NCI-H1105 (cell line): ENCODE measurements around the gene ERI3.

Experiments used
- DNase-seq: peaks from one replicate; lab custom pipeline; 2025; lab: John Stamatoyannopoulos, UW

ERI3 gene

DNA sequence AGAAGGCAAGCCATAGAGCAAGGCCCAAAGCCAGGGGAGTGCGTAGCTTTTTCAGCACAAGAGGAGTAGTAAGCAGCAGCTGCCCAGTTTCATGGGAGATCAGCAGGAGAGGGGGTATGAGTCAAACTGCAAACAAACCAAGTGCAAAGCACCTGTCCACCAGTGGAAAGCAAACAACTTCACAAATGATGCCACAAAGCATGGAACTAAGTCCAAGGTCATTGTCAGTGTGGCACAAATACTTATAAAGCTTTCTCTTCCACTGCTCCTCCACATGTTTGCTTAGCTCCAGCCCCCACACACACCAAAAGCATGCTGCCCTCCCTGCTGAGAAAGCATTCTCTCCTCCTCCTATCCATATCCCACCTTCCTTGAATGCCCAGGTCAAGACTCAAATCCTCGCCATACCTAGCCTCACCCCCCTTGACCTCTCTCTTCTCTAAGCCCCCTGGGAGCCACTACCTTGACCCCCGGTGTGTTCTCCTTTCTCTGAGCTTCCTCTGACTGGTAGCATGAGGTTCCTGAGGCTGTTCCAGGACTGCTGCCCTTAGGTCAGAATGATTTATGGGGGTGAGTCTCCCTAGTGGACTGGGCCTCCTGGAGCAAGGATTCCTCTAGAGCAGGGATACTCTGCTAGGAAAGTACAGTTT lies 71.4 kb downstream of the ERI3 start:
- DNase-seq: no peak

DNA sequence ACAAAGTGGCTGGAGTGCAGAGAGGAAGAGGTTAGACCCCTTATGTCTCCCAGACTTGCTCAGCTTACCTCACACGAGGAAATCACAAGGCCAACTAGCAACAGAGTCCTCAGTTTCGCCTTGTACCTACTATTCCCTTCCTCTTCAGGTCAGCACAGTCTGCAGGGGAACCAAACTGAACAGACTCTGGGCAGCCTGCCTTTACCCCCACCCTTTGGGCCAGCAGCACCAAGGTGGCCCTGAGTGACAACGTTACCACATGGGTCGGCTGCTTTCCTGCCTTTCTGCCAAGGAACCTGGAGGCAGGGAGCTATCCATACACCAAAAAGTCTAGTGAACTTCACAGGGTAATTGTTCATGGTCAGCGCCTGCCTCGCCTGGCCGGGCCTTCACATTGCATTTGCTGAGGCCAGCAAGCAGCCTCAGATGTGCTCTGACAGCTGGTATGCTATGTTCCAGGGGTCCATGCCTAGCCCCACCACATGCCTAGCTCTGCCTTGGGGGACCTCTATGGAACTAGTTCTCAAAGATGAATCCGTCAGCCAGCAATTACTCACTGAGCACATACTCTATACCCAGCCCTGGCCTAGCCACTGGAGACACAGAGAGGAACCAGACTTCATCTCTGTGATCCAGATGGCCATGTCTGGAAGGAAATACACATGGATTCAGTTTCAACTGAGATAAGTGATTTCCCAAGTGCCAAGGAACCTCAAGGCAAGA lies 72.2 kb downstream of the ERI3 start:
- DNase-seq: no peak

DNA sequence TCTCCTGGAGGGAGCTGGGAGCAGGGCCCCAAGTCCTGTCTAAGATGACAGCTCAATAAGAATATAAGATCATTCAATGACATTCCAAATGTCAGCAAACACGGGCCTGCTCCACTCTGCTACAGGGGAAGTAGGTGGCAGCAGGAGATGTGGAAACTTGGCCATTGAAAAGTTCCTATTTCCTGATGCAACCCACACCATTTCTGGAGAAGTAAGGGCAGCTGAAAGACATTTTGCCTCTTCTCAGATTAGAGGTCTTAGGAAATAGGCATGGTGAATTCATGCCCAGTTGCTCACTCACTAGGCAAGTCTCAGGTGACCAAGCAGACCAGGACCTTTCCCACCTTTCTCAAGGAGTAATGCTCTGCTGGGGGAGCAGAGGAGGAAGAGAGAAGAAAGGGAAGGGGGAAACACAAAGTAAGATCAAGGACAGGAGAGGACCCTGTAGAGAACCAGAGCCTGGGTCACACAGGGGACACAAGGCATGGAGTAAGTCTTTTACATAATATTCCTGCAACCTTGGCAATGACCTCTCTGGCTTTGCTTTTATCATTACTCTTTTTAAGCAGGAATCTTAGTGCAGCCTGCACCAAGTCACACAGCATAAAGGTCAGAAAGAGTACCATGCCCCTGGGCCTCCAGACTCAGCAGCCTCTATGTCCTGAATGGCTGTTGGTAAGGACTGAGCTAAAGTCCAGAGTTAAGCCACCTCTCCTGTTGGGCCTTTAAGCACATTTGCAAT lies 72.9 kb downstream of the ERI3 start:
- DNase-seq: no peak

DNA sequence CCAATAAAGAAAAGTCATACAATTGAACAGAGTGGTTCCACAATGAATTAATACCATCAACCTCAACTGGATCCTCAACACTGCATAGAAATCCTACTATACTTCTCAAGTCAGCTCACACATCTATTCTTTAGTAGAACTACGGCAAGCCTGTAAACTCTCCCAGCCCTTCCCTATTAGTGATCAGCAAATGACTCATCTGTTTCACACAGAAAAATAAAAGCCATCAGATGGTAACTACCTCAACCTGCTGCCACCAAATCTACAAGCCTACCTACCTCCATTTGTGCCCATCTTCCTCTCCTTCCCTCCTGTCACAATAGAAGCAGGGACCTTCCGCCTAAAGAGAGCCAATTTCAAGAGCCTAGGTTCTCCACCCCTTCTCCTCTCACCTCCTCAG lies 78.2 kb downstream of the ERI3 start:
- no peak for DNase-seq

DNA sequence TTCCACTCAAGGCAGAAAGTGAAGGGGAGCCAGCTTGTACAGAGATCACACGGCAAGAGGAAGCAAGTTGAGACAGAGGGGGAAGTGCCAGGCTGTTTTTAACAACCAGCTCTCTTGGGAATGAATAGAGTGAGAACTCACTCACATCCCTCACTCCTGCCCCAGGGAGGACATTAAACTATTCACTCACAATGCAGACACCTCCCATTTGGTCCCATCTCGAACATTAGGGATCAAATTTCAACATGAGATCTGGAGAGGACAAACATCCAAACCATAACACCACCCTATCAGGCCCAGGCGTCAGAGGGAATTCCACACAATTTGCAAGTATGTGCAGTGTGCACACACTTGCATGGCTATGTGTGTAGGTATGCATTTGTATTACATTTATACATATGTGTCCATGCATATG lies 79.1 kb downstream of the ERI3 start:
- no peak for DNase-seq

DNA sequence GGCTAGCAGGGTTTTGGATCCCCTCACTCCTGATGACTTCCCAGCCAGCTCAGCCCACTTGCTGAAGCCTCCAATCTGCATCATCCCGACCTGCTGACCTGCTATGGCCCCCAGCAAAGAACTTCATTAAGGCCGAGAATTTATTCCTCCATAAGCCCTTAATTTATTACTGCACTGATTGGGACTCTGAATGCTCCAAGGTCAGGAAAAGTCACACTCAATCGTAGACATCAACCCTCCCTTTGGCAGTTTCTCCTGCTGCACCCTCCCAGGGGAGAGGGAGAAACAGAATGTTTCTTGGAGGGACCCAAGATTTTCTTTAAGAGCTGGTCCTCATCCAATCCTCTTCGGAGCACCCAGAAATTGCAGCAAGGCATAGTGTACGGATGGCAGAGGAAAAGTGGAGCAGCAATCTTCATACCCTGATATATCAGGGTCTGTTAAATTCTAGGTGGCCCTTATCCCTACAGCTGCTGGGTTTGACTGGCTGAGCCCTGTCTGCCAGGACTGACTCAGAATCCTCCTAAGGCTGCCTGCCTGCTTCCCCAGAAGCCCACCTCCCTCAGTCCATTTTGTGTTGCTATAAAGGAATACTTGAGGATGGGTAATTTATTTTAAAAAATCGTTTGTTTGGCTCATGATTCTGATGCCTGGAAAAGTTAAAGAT lies 79.6 kb downstream of the ERI3 start:
- no peak for DNase-seq

DNA sequence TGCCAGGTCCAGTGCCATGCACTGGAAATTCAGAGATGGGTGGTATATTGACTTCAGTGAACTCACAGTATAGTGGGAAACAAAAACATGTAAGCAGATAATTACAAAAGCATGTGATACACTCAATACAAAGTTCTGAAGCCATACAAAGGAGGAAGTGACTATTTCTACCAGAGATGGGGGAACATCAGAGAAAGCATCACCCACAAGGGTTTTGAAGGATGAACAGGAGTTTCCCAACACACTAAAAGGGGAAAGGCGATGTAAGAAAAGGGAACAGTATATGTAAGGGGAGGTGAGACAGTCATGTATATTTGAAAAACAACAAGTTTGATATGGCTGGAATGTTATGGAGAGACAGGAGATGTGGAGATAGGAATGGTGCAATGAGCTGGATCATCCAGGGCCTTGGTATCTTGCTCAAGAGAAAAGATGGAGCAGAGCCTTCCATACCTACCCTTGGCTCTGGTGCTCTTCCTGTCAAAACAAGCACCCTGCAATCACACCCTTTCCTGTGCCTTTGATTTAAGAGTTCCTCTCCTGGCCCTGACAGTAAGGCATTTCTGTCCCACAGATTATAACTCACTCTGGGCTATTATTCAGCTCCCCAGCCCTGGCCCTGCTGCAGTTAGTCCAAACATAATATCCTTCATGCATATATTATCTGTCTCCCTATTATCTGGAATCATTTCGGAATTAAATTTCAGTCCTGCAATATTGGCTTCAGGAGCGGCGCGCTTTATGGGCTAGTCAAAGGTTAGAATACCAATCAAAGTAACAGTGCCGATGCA lies 81.3 kb downstream of the ERI3 start:
- DNase-seq: no peak

DNA sequence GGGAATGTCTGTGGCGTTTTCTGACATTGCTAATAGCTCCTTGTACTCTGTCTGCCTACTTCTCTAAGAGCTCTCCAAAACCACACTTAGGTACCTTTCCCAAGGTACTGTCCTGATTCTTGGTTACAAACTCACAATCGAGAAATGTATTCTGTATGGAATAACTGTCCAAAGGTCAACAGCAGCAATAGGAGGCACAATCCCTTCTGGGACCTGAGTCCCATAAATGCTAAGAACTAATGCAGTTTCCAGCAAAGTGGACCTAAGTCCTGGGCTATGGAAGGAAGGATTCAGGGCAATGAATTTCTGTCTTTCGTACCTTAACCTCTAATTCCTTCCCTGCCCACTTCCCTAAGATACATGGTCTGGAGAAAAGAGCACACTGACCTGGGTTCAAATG lies 82.1 kb downstream of the ERI3 start:
- no peak for DNase-seq

DNA sequence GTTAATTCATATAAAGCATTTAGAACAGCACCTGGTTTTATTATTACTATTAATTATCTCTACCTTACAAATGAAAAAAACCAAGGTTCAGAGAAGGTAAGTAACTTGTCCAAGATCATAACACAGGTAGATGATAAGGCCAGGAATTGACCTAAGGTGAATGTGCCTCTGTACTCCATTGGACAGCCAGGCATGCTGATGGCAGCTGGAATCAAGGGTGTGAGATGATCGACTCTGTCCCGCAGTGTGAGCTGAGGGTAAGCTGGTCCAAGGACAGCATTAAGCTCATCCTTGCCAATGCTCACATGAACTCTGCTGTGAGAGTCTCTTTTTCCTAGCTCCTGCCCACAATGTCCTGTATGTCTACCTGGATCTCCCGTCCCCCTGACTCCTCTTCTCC lies 83.4 kb downstream of the ERI3 start:
- DNase-seq: no peak

DNA sequence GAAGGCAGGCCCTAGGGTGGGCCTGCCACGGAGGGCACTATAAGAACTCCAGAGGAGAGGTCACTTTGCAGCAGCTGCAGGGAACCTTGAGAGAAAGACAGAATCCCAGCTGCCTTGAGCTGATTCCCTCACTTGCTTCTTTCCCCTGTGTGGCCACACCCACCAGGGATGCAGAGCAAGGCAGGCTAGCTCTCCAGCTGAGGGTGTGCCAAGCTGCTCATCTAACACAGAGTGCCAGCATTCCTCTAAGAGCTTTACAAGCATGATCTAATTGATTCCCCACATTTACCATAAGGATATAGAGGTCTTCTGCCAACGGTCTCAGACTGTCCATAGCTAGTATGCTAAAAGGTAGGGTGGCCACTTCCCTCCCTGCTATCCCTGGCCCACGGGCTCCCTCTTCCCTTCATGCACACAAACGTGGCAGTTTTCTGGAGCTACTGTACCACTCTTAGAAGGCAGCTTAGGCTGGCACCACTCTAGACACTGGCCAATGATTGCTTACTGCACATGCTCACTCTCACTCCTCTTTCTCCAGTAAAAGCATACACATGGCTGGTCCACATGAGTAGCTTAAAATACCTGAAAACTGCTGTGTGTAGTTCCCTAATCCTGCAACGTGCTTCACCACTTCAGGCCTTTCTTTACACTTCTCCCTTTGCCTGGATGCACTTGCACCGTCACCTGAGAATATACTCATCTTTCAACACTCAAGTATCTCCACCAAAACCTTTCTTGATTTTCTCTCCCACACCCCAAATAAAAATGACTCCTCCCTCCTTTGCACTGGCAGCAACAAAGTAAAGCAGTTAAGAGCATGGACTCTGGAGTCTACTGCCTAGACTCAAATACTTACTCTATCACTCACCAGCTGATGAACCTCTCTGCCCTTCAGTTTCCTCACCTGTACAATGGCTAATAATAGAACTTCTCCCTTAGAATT lies 84.1 kb downstream of the ERI3 start:
- DNase-seq: no peak

DNA sequence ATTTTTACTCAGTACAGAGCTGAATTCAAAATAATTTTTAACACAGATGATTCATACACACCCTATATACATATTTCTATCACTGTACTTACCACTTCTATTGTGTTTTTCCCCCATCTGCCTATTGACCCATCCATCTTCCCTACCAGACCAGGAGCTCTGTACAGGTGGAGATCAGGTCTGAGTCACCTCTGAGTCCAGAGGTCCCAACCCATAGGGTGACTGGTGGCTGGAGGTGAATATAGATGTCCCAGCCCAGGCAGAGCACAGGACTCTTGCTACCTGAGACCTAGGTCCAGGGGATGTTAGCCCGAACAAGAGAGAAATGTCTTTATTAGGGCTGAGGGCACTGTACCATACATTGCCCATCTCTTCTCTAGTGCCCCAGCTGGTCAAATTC lies 87.0 kb downstream of the ERI3 start:
- no peak for DNase-seq

DNA sequence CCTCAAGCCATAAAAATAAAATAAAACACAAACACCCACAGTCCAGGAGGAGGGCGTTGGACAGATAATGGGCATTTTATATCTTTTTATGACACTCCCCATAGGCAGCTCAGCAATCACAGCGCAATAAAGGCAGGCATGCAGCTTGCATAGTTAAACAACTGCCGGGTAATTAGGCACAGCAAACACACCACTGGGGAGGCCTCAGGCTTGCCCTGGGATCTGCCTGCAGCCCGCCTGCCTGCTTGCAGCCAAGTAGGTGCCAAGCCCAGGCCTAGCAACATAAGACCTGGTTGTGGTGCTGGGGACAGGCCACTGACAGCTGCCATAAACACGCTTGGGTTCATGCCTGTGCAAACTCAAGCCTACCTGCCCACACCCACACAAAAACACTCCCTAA lies 87.6 kb downstream of the ERI3 start:
- DNase-seq: no peak

DNA sequence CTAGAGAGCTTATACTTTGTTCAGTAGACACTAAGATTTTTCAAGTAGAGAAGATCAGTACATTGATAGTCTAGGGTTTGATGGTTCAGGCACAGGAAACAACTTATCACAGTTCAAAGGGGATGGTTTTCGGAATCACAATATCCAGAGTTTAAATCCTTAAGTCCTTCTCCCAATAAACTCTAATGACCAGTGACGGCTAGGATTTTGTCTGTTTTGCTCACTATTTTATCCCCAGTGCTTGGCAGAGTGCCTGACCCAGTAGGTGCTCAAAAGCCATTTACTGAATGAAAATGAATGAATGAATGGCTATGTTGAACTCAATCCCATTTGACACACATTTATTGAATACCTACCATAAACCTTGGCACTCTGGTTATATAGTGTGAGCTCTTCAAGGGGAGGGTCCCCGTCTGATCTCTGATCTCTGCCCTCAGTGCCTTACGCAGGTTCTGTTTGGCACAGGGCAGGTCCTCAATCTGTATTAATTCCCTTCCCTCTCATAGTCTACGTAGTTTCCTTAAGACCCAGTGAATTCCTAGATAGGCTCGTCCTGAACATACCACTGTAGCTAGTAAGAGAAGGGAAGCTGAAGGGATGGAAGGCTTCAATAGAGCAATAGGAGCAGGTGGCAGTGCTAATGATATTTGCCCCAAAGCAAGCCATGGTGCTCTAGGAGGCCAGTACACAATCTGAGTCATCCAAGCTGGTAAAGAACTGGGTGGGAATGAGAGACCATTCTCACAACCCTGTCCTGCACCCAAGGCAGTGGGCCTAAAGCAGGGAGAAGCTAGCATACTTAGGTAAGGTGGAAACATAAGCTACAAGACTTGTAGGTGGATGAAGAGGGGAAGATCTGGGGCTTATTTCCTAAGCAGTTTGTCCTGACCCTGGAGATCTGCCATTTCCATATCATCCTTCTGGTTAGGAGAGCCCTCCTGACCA lies 88.4 kb downstream of the ERI3 start:
- DNase-seq: no peak

DNA sequence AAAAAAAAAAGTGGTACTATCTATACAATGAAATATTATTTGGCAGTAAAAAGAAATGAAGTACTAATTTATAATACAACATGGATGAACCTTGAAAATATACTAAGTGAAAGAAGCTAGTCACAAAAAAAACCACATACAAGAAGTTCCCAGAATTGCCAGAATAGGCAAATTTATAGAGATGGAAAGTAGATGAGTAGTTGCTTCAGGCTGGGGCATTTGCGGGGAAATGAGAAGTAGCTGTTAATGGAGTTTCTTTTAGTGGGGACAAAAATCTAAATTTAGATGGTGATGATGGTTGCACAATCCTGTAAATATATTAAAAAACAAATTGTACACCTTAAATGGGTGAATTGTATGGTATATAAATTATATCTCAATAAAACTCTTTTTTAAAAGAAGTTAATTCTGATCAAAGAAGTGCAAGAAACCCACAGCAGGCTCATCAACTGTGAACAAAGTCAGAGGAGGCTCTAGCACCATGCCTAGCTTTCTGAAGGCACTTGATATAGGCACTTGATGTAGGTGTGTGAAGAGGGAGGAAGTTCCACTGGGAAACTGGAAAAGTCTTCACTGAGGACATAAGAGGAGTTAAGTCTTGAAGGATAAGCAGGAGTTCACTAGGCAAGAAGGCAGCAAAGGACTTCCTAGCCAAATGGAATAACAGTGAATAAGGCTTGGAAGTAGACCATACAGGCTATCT lies 89.2 kb downstream of the ERI3 start:
- DNase-seq: no peak

DNA sequence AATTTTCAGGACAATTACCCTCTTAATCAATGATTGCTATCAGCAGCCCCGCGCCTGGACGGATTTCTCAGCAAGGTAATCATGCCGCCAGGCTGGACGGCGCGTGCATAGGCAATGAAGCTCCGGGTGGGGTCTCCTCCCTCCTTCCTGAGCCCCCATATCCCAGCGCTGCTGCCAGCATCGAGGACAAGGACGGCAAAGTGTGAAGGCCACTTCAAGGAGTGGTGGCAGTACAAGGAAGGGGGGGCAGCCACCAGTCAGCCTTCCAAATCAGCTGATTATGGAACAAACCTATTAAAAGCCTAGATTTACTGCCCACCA lies 90.6 kb downstream of the ERI3 start:
- no peak for DNase-seq

DNA sequence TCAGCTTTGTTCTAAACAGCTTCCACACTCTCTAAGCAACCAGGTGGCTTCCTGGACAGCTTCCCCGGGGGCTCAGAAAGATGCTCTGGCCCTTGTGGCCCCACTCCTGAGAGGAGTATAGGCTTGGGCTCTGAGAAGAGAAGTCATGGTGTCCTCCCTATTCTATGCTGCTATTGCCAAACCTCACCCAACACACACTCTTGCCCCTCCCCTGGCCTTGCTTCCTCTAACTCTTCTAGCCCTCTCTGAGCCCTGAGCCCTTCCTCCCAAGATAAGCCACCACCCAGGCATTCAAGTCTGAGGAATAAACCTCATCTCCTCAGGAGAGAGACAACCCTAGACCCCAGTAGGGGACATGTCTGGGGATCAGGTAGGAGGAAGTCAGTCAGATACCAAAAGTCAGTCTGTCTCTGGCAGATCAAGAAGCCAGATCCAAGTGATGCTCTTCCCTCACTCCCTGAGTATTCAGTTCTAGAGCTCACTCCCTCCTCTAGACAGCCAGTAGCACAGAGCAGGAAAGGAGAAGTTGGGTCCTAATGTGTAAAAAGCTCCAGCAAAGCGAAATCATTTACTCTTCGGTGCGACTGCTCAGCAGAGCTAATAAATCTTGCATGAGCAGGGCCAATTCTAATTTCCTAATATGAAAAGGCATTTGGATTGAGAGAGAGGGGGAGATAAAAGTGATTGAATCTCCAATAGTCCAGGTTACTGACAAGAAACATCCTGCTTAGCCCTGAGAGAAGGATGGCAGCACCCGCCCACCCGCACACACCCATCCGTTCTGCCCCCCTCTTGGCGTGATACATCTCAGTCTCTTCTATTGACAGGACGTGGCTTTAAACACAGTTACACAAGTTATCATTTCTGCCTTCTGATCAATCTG lies 91.2 kb downstream of the ERI3 start:
- no peak for DNase-seq

DNA sequence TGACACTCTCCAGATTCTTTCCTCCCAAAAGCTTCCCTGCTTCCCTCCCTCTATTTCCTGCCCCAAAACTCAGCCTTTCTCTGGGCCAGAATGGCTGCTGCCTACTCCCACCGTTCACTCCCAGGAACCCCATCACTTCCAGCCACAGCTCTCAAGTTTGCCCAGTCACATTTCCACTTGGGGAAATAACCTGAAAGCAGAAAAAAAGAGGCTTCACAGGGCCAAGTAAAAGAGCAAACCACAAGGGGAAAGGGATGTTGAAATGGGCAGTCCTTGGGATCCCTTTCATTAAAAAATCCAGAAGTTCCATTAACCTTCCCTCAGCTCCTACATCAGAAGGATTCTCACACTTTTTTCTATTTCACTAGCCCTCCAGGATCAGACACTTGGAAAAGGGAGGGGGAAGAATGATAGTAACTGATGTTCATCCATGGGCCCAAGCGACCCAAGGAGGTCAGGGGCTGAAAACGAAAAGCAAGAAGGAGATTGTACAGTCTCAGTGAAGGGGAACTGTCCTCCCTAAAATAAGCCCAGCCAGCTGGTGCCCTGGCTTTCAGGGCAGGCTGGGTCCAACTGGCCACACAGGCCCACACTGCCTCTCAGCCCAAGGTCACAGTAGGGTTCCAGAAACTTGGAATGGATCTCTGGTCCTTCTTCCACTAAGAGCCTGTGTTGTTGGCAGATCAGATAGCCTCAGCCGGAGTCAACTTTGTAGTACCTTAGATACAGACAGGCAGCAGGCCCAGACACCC lies 92.1 kb downstream of the ERI3 start:
- DNase-seq: no peak
